ENCODE measurements around the gene PPIL1. TPM values are rescaled to one million over a fixed set of nuclear protein-coding genes. Genes with fewer than 3 reads are reported as not detected.

The PPIL1 gene
- total and polyA plus RNA-seq, 2 of the 8 experiments (the other 6 are each of a cell fraction or from before 2014, with no cell fraction given) = 83.7 to 86.5 TPM

GRCh38 chr6:36850021-36850420 lies 24.6 kb downstream of the PPIL1 start:
- H3K79me2 ChIP-seq (ENCODE audit: control insufficient read depth in 1 of 2, insufficient read depth in 2 of 2, low read length in 2 of 2) = no peaks in the 10 kb centered on the region
- H4K20me1 ChIP-seq (replicated peaks in 1 of 2; ENCODE audit: control insufficient read depth in 1 of 2, insufficient read depth in 2 of 2, low read length in 2 of 2) = peaks cover 0 to 2% of the 10 kb centered on the region in 2 experiments
- peaks cover 5% of the 10 kb centered on the region for H3K23me2 ChIP-seq (ENCODE audit: low read depth, low read length)
- peaks cover 7 to 17% (median 9%) of the 10 kb centered on the region in 4 experiments for H3K4me1 ChIP-seq (replicated peaks in 1 of 4; ENCODE audit: control insufficient read depth in 3 of 4, insufficient read depth in 4 of 4, low read length in 3 of 4)
- H3K9me3 ChIP-seq (ENCODE audit: insufficient read depth in 2 of 2, low read depth in 1 of 2, low read length in 1 of 2) = no peaks in the 10 kb centered on the region
- H3K14ac ChIP-seq (ENCODE audit: insufficient read length) = no peak overlapping the region
- H2AK5ac ChIP-seq (ENCODE audit: low read depth, low read length) = no peak overlapping the region
- H2BK20ac ChIP-seq (ENCODE audit: low read length) = no peak overlapping the region
- H3K27ac ChIP-seq (ENCODE audit: low read depth, low read length) = no peak overlapping the region
- no peak overlapping the region for H2AFZ ChIP-seq (ENCODE audit: low read length)
- no peak overlapping the region for H3K4ac ChIP-seq (replicated peaks; ENCODE audit: insufficient read length, low read depth, low read length)
- peaks cover 2 to 22% (median 6%) of the 10 kb centered on the region in 4 experiments; a peak in 4 of 8 replicates for H3K36me3 ChIP-seq (ENCODE audit: control insufficient read depth in 2 of 4, insufficient read depth in 4 of 4, low read length in 3 of 4)
- no peak overlapping the region for H4K91ac ChIP-seq (replicated peaks; ENCODE audit: insufficient read length, low read length)
- CTCF ChIA-PET (ENCODE audit: partially characterized antibody) = interaction anchor here (0.6 to 13.7 kb wide), 22 partner anchors 9 to 1782 kb away, joined by 3 to 293 read pairs (median 7); partner anchors contain the start of gene PPIL1
- no peak for FAIRE-seq
- no peak overlapping the region for H2BK12ac ChIP-seq (ENCODE audit: low read depth, low read length)
- no peak overlapping the region for H2BK5ac ChIP-seq (ENCODE audit: low read depth, low read length)
- no peak overlapping the region for H2BK15ac ChIP-seq (ENCODE audit: low read length)
- no peak overlapping the region for H3K56ac ChIP-seq (replicated peaks; ENCODE audit: insufficient read length, low read depth, low read length)
- no peak overlapping the region for H4K5ac ChIP-seq (ENCODE audit: insufficient read length, low read depth, low read length)
- WGBS, 2 experiments (ENCODE audit: extremely low coverage in 1 of 2, insufficient coverage in 1 of 2, insufficient read length in 1 of 2, insufficient replicate concordance in 2 of 2, low coverage in 1 of 2, low lambda C conversion rate in 2 of 2, missing lambda C conversion rate in 1 of 2) = 87% methylated on average over 9 of the region's 9 CpGs; no CpG with 5 or more reads in 1 of the 2 experiments
- H3K27me3 ChIP-seq (replicated peaks in 1 of 4; ENCODE audit: control insufficient read depth in 3 of 4, extremely low read depth in 1 of 4, insufficient read depth in 3 of 4, low read length in 3 of 4) = peaks cover 0 to 9% (median 0%) of the 10 kb centered on the region in 4 experiments; a peak in 3 of 7 replicates
- no peak overlapping the region for H3K23ac ChIP-seq (ENCODE audit: insufficient read length)
- no peak overlapping the region for H4K8ac ChIP-seq (ENCODE audit: extremely low read depth, insufficient read depth, low read length)
- no peak overlapping the region for H3K9ac ChIP-seq (replicated peaks in 1 of 4; ENCODE audit: extremely low read depth in 1 of 4, low read depth in 3 of 4, low read length in 3 of 4)
- no peak overlapping the region for H2BK120ac ChIP-seq (replicated peaks; ENCODE audit: low read depth, low read length)
- no peak overlapping the region for H3K4me2 ChIP-seq (ENCODE audit: insufficient read depth in 1 of 2, low read depth in 2 of 2, low read length in 2 of 2)
- DNase-seq (ENCODE audit: low read depth in 1 of 2, low spot score in 2 of 2) = no peak
- no peak overlapping the region for H3K18ac ChIP-seq (ENCODE audit: extremely low read depth, low read length)
- POLR2A ChIA-PET (ENCODE audit: partially characterized antibody) = interaction anchor here (1.0 to 2.5 kb wide), 5 partner anchors 11 to 86 kb away, joined by 3 to 12 read pairs (median 5); no protein-coding TSS in a partner anchor
- no peaks in the 10 kb centered on the region for H3K79me1 ChIP-seq (ENCODE audit: low read depth, low read length)
- no peak overlapping the region for H3K4me3 ChIP-seq (ENCODE audit: extremely low read depth in 1 of 4, insufficient read depth in 2 of 4, low read depth in 3 of 4, low read length in 4 of 4)
- no peak for TF ChIP-seq KDM5A (IDR thresholded peaks at IDR 0.05; ENCODE audit: low read length)
- TF ChIP-seq ATF2 (IDR thresholded peaks at IDR 0.05; ENCODE audit: low read length) = no peak
- TF ChIP-seq CBX5 (IDR thresholded peaks at IDR 0.05; ENCODE audit: low read depth, low read length) = no peak
